Activated CD4-positive, alpha-beta T cell treated with anti-CD3 and anti-CD28 coated beads, Interleukin-2, amount 50 U/mL, for 48 hours (primary cell): ENCODE measurements around the gene XKRX.

Experiments
- DNase-seq, 2 experiments: peaks; one replicate each; pipeline ENCODE4 v3.0.0-alpha.2; 2020

Gene XKRX

GRCh38 chrX:100883654-100884053 lies 45.1 kb downstream of the XKRX start:
- DNase-seq: no peak

- DNase-seq: no peak
Observed at GRCh38 chrX:100880368-100880767, 48.3 kb downstream of the XKRX start.

- DNase-seq: no peak
Observed at GRCh38 chrX:100874325-100874724, 54.4 kb downstream of the XKRX start, which contains the start of gene NOX1. NOX1 (minus strand) TSS chrX:100874359; CDS start chrX:100874139, 220 bp downstream.

- DNase-seq: no peak
Observed at GRCh38 chrX:100871594-100872560, 56.8 kb downstream of the XKRX start.

GRCh38 chrX:100870527-100870926 lies 58.2 kb downstream of the XKRX start:
- no peak for DNase-seq

- no peak for DNase-seq
Observed at GRCh38 chrX:100868273-100868672, 60.4 kb downstream of the XKRX start.

GRCh38 chrX:100864657-100865391 lies 63.9 kb downstream of the XKRX start:
- DNase-seq: no peak
